K562 (cell line): ENCODE results near the gene MBLAC2. TPM values are rescaled to one million over a fixed set of nuclear protein-coding genes. Genes with fewer than 3 reads are reported as not detected.
A peak's percentile ranks its signal among the peaks of the same experiment; 100 is the strongest.

ENCODE experiments used
- ARID3A ChIP-seq: IDR thresholded peaks from 2 replicates; pipeline ENCODE4 v1.6.1; 2012; ENCODE audit warnings: low read depth, low read length, improper control_type of control experiment, borderline replicate concordance
- ARID3B ChIP-seq: fragments of 250-450 bp; sonication (Bioruptor Pico); IDR thresholded peaks from 2 replicates; pipeline ENCODE4 v1.4.0; 2020; ENCODE audit warnings: borderline replicate concordance
- ATF6 ChIP-seq: sonication (generic); formaldehyde crosslinking; IDR thresholded peaks from 2 replicates; pipeline ENCODE4 v1.4.0; 2020; ENCODE audit warnings: mild to moderate bottlenecking, missing genetic modification reagents
- FIP1L1 ChIP-seq: fragments of 200-400 bp; formaldehyde crosslinking; IDR thresholded peaks from 2 replicates; pipeline ENCODE4 v1.6.1; 2018; ENCODE audit warnings: mild to moderate bottlenecking, low read depth, low read length; ENCODE audit not compliant: poor library complexity, severe bottlenecking
- LEF1 ChIP-seq: fragments of 450-650 bp; IDR thresholded peaks from 2 replicates; pipeline ENCODE4 v1.6.1; 2016; ENCODE audit warnings: mild to moderate bottlenecking
- NR2C1 ChIP-seq, 2 experiments: fragments of 450-650 bp; IDR thresholded peaks; 2 replicates each; pipeline ENCODE4 v1.6.1; 2017; ENCODE audit warnings: mild to moderate bottlenecking in 2 of 2, antibody characterized with exemption in 1 of 2, inconsistent platforms in 1 of 2, missing compliant biosample characterization in 1 of 2, missing genetic modification characterization in 1 of 2
- PHF8 ChIP-seq: fragments of 200-600 bp; sonication (generic); IDR thresholded peaks from 2 replicates; pipeline ENCODE4 v1.6.1; 2012; ENCODE audit warnings: mixed run types, mild to moderate bottlenecking, inconsistent platforms, low read length, moderate library complexity, borderline replicate concordance
- SMARCE1 ChIP-seq: fragments of 450-650 bp; IDR thresholded peaks from 2 replicates; pipeline ENCODE4 v1.7.1; 2016; ENCODE audit warnings: mild to moderate bottlenecking
- SOX6 ChIP-seq: fragments of 450-650 bp; IDR thresholded peaks from 2 replicates; pipeline ENCODE4 v1.6.1; 2014; ENCODE audit warnings: mild to moderate bottlenecking
- TAL1 ChIP-seq: fragments of 450-650 bp; IDR thresholded peaks from 2 replicates; pipeline ENCODE4 v1.6.1; 2016; ENCODE audit warnings: mild to moderate bottlenecking
- TEAD2 ChIP-seq: fragments of 450-650 bp; IDR thresholded peaks from 2 replicates; pipeline ENCODE4 v1.6.1; 2016; ENCODE audit warnings: missing genetic modification characterization, control low read depth, missing compliant biosample characterization
- THRB ChIP-seq: fragments of 450-650 bp; formaldehyde crosslinking; conservative IDR thresholded peaks from 2 replicates; pipeline ENCODE4 v1.4.0; 2022; ENCODE audit warnings: mild to moderate bottlenecking, missing genetic modification characterization
- ZBTB49 ChIP-seq: sonication (generic); formaldehyde crosslinking; IDR thresholded peaks from 2 replicates; pipeline ENCODE4 v1.8.0; 2022; ENCODE audit warnings: missing genetic modification reagents, mild to moderate bottlenecking, borderline replicate concordance
- ZNF165 ChIP-seq: fragments of 250-450 bp; sonication (Bioruptor Pico); IDR thresholded peaks from 2 replicates; pipeline ENCODE4 v1.4.0; 2020; ENCODE audit warnings: borderline replicate concordance
- ZNF212 ChIP-seq: fragments of 450-650 bp; formaldehyde crosslinking; IDR thresholded peaks from 2 replicates; pipeline ENCODE4 v1.4.0; 2020; ENCODE audit warnings: mild to moderate bottlenecking
- ZNF217 ChIP-seq: sonication (generic); formaldehyde crosslinking; IDR thresholded peaks from 2 replicates; pipeline ENCODE4 v1.8.0; 2022; ENCODE audit warnings: mild to moderate bottlenecking, missing genetic modification reagents
- ZNF561 ChIP-seq: fragments of 450-650 bp; formaldehyde crosslinking; conservative IDR thresholded peaks from 2 replicates; pipeline ENCODE4 v1.4.0; 2020; ENCODE audit warnings: mild to moderate bottlenecking, moderate library complexity
- ZNF75A ChIP-seq: fragments of 450-650 bp; formaldehyde crosslinking; IDR thresholded peaks from 2 replicates; pipeline ENCODE4 v1.4.0; 2020; ENCODE audit warnings: mild to moderate bottlenecking
- polyA plus RNA-seq, 8 experiments: library from polyadenylated mRNA; depleted of rRNA in 4 of 8; stranded (reverse) in 5 of 8; unstranded in 3 of 8; fragments of >200 nt; fragmentation: Nextera tagmentation in 2 of 8; fragmentation: Illumina TruSeq in 1 of 8; extraction: Ambion mirVana in 2 of 8; extraction: Trizol in 1 of 8; gene quantifications; 2 replicates each; pipeline versions ENCODE4 v1.2.1 to v1.2.3, GENCODE V29; 2011 to 2014; ENCODE audit warnings: inconsistent platforms in 1 of 8, missing spikeins in 1 of 8
- total RNA-seq, 7 experiments: library from RNA; depleted of rRNA in 6 of 7; stranded (reverse); fragments of >200 nt in 6 of 7; fragmentation: Illumina TruSeq in 2 of 7; extraction: Trizol in 2 of 7; gene quantifications; 2 replicates each; pipeline versions ENCODE4 v1.2.1 to v1.2.3, GENCODE V29; 2011 to 2021; ENCODE audit warnings: low replicate concordance in 1 of 7

MBLAC2 gene
- total and polyA plus RNA-seq, 9 of the 15 experiments (the other 6 are each of a cell fraction or from before 2014, with no cell fraction given) = 2.4 to 13.1 (median 10.3) TPM

GRCh38 chr5:90473396-90474234 lies 956 bp downstream of the MBLAC2 start (continued):
- TF ChIP-seq TEAD2 (tag) = no peak
- TF ChIP-seq ZNF212 = no peak
- no peak for TF ChIP-seq FIP1L1
- TF ChIP-seq NR2C1 (IDR thresholded peaks at IDR 0.05) = no peak
- TF ChIP-seq NR2C1 (tag; IDR thresholded peaks at IDR 0.05) = 0 out of 2 replicates have a peak, but pooled peaks have one; percentile 13
- TF ChIP-seq ZNF165 (CRISPR knock-in tag) = 0 out of 2 replicates have a peak, but pooled peaks have one; percentile 7
- no peak for TF ChIP-seq ARID3A
- TF ChIP-seq SOX6 = no peak
- no peak for TF ChIP-seq SMARCE1
- TF ChIP-seq ZBTB49 (CRISPR knock-in tag) = peak; percentile 93; the same call in 1 of the 2 replicates
- no peak; the same call in 1 of the 2 replicates for TF ChIP-seq ARID3B (CRISPR knock-in tag)
- TF ChIP-seq ZNF561 (CRISPR knock-in tag) = no peak
- TF ChIP-seq THRB (CRISPR knock-in tag) = no peak
- TF ChIP-seq TAL1 = no peak
- 0 out of 2 replicates have a peak, but pooled peaks have one; percentile 84 for TF ChIP-seq ATF6 (CRISPR knock-in tag)
- no peak for TF ChIP-seq ZNF75A (CRISPR knock-in tag)
- no peak for TF ChIP-seq PHF8
- no peak for TF ChIP-seq LEF1
- no peak for TF ChIP-seq ZNF217 (CRISPR knock-in tag)
